Neuron (in vitro differentiated cells): ENCODE measurements around the gene TNC.

ENCODE experiments used
- H2AFZ ChIP-seq: one replicate; pipeline ENCODE4 v1.6.1; 2013; ENCODE audit warnings: low read depth, mild to moderate bottlenecking, inconsistent platforms, low read length, moderate library complexity
- H3K27me3 ChIP-seq: one replicate; pipeline ENCODE4 v1.6.1; 2013; ENCODE audit warnings: low read length; ENCODE audit not compliant: insufficient read depth
- H3K36me3 ChIP-seq: one replicate; pipeline ENCODE4 v1.6.1; 2013; ENCODE audit warnings: low read length; ENCODE audit not compliant: insufficient read depth
- H3K4me1 ChIP-seq: one replicate; pipeline ENCODE4 v1.6.1; 2013; ENCODE audit warnings: low read length; ENCODE audit not compliant: insufficient read depth
- H3K4me3 ChIP-seq: 2 replicates; pipeline ENCODE4 v1.5.1; 2013; ENCODE audit warnings: mild to moderate bottlenecking, low read length, moderate library complexity
- H3K9me3 ChIP-seq: one replicate; pipeline ENCODE4 v1.6.1; 2013; ENCODE audit warnings: low read length

The TNC gene

GRCh38 chr9:115084157-115084556, 33.8 kb downstream of the TNC start:
- Histone ChIP-seq H3K9me3 (no peaks in the 10 kb centered on the region), H3K4me1 (no peaks in the 10 kb centered on the region), H2AFZ (no peak overlapping the region), H3K4me3 (no peak overlapping the region), H3K36me3 (no peaks in the 10 kb centered on the region), H3K27me3 (no peaks in the 10 kb centered on the region)

GRCh38 chr9:115080242-115080641, 37.7 kb downstream of the TNC start:
- no peaks in the 10 kb centered on the region for H3K36me3 ChIP-seq

GRCh38 chr9:115079156-115079555, 38.8 kb downstream of the TNC start:
- H3K4me3 ChIP-seq = no peak overlapping the region
- H3K4me1 ChIP-seq = no peaks in the 10 kb centered on the region
- no peaks in the 10 kb centered on the region for H3K9me3 ChIP-seq
- H3K27me3 ChIP-seq = no peaks in the 10 kb centered on the region
- H2AFZ ChIP-seq = no peak overlapping the region
- no peaks in the 10 kb centered on the region for H3K36me3 ChIP-seq

More at GRCh38 chr9:115080242-115080641, 37.7 kb downstream of the TNC start:
- Histone ChIP-seq H3K27me3 (no peaks in the 10 kb centered on the region), H3K4me3 (no peak overlapping the region), H2AFZ (no peak overlapping the region), H3K9me3 (no peaks in the 10 kb centered on the region), H3K4me1 (no peaks in the 10 kb centered on the region)

- Histone ChIP-seq H3K4me1 (no peaks in the 10 kb centered on the region), H3K27me3 (no peaks in the 10 kb centered on the region), H3K4me3 (no peak overlapping the region), H2AFZ (no peak overlapping the region), H3K36me3 (no peaks in the 10 kb centered on the region), H3K9me3 (no peaks in the 10 kb centered on the region)
These were observed 44.5 kb downstream of the TNC start for GRCh38 chr9:115073456-115073855.

- H2AFZ ChIP-seq = no peak overlapping the region
- H3K9me3 ChIP-seq = no peaks in the 10 kb centered on the region
- no peaks in the 10 kb centered on the region for H3K27me3 ChIP-seq
- H3K36me3 ChIP-seq = no peaks in the 10 kb centered on the region
- no peaks in the 10 kb centered on the region for H3K4me1 ChIP-seq
- H3K4me3 ChIP-seq = no peak overlapping the region
These were observed 46.8 kb downstream of the TNC start for GRCh38 chr9:115071176-115071575.

GRCh38 chr9:115069771-115070170, 48.2 kb downstream of the TNC start:
- no peaks in the 10 kb centered on the region for H3K27me3 ChIP-seq
- H2AFZ ChIP-seq = no peak overlapping the region
- H3K9me3 ChIP-seq = no peaks in the 10 kb centered on the region
- no peaks in the 10 kb centered on the region for H3K4me1 ChIP-seq
- no peaks in the 10 kb centered on the region for H3K36me3 ChIP-seq
- no peak overlapping the region for H3K4me3 ChIP-seq

GRCh38 chr9:115069302-115069701, 48.7 kb downstream of the TNC start:
- no peak overlapping the region for H3K4me3 ChIP-seq
- no peaks in the 10 kb centered on the region for H3K27me3 ChIP-seq
- no peaks in the 10 kb centered on the region for H3K36me3 ChIP-seq
- no peak overlapping the region for H2AFZ ChIP-seq
- H3K4me1 ChIP-seq = no peaks in the 10 kb centered on the region
- no peaks in the 10 kb centered on the region for H3K9me3 ChIP-seq

GRCh38 chr9:115068031-115068430, 49.9 kb downstream of the TNC start:
- no peak overlapping the region for H3K4me3 ChIP-seq
- no peaks in the 10 kb centered on the region for H3K36me3 ChIP-seq
- H3K4me1 ChIP-seq = no peaks in the 10 kb centered on the region

GRCh38 chr9:115063058-115063845, 54.7 kb downstream of the TNC start:
- no peak overlapping the region for H3K4me3 ChIP-seq
- H3K9me3 ChIP-seq = no peaks in the 10 kb centered on the region
- no peak overlapping the region for H2AFZ ChIP-seq
- no peaks in the 10 kb centered on the region for H3K4me1 ChIP-seq
- no peaks in the 10 kb centered on the region for H3K36me3 ChIP-seq
- no peaks in the 10 kb centered on the region for H3K27me3 ChIP-seq

More at GRCh38 chr9:115068031-115068430, 49.9 kb downstream of the TNC start:
- no peaks in the 10 kb centered on the region for H3K9me3 ChIP-seq
- no peaks in the 10 kb centered on the region for H3K27me3 ChIP-seq
- H2AFZ ChIP-seq = no peak overlapping the region

- Histone ChIP-seq H3K4me3 (no peak overlapping the region), H3K27me3 (no peaks in the 10 kb centered on the region), H3K9me3 (no peaks in the 10 kb centered on the region), H3K36me3 (no peaks in the 10 kb centered on the region), H2AFZ (no peak overlapping the region), H3K4me1 (no peaks in the 10 kb centered on the region)
These were observed 59.2 kb downstream of the TNC start for GRCh38 chr9:115058684-115059315.

GRCh38 chr9:115058175-115058574, 59.8 kb downstream of the TNC start:
- Histone ChIP-seq H3K27me3 (no peaks in the 10 kb centered on the region), H3K36me3 (no peaks in the 10 kb centered on the region), H3K9me3 (no peaks in the 10 kb centered on the region), H2AFZ (no peak overlapping the region), H3K4me1 (no peaks in the 10 kb centered on the region), H3K4me3 (no peak overlapping the region)

GRCh38 chr9:115057559-115057958, 60.4 kb downstream of the TNC start:
- H3K4me3 ChIP-seq = no peak overlapping the region
- H3K36me3 ChIP-seq = no peaks in the 10 kb centered on the region
- no peaks in the 10 kb centered on the region for H3K9me3 ChIP-seq
- no peaks in the 10 kb centered on the region for H3K27me3 ChIP-seq
- no peak overlapping the region for H2AFZ ChIP-seq
- no peaks in the 10 kb centered on the region for H3K4me1 ChIP-seq

- Histone ChIP-seq H3K9me3 (no peaks in the 10 kb centered on the region), H2AFZ (no peak overlapping the region), H3K4me1 (no peaks in the 10 kb centered on the region), H3K4me3 (no peak overlapping the region), H3K27me3 (no peaks in the 10 kb centered on the region), H3K36me3 (no peaks in the 10 kb centered on the region)
These were observed 67.9 kb downstream of the TNC start for GRCh38 chr9:115050002-115050490.
